Body of pancreas (tissue), 4 donors: ENCODE data around the gene ARFRP1.

Experiments
- CTCF ChIP-seq, 7 experiments: fragments of 450-650 bp in 4 of 7; fragments of 200-600 bp in 3 of 7; sonication (generic) in 3 of 7; IDR thresholded peaks; one replicate each; pipeline ENCODE4 v1.5.1; 2016 to 2019; ENCODE audit warnings: antibody characterized with exemption in 7 of 7
- POLR2A ChIP-seq, 3 donors: fragments of 450-650 bp; IDR thresholded peaks; one replicate each; pipeline ENCODE4 v1.6.1; 2016; ENCODE audit warnings: antibody characterized with exemption in 3 of 3, mild to moderate bottlenecking in 2 of 3

DNA sequence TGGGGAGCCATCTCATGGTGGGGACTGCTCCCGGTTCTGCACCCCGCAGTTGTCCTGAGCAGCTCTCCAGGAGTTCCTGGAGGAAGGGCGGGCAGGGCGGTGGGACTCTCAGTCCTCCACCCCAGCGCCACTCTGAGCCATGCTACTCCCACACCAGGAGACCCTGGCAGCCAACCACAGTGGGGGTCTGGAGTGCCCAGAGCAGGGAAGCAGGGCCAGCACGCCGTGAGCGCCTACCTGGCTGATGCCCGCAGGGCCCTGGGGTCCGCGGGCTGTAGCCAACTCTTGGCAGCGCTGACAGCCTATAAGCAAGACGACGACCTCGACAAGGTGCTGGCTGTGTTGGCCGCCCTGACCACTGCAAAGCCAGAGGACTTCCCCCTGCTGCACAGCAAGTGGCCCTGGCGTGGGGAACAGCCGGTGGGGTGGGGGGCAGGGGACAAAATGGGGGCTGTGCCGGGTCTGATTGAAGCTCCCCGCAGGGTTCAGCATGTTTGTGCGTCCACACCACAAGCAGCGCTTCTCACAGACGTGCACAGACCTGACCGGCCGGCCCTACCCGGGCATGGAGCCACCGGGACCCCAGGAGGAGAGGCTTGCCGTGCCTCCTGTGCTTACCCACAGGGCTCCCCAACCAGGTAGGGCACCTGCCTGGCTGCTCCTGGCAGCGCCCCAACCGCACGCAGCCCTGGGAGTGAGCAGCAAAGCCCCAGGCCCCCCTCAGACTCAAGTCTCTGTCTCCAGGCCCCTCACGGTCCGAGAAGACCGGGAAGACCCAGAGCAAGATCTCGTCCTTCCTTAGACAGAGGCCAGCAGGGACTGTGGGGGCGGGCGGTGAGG is 13.0 kb downstream of the ARFRP1 start:
- TF ChIP-seq CTCF (IDR thresholded peaks at IDR 0.05) (no peak), POLR2A (IDR thresholded peaks at IDR 0.05) (no peak)
